HG03039 (cell line): ENCODE data around the gene VTN.
"Not testable (repeated sequence)": the region's sequence is repeated elsewhere in the genome, so short reads cannot be mapped to it uniquely, and the experiment has no call there.

Experiments used
- ATAC-seq: cut with Tn5 transposase; IDR thresholded peaks from one replicate; pipeline ENCODE4 v1.9.1; 2021; ENCODE audit warnings: mild to moderate bottlenecking, moderate library complexity; ENCODE audit not compliant: unreplicated experiment

VTN gene

DNA sequence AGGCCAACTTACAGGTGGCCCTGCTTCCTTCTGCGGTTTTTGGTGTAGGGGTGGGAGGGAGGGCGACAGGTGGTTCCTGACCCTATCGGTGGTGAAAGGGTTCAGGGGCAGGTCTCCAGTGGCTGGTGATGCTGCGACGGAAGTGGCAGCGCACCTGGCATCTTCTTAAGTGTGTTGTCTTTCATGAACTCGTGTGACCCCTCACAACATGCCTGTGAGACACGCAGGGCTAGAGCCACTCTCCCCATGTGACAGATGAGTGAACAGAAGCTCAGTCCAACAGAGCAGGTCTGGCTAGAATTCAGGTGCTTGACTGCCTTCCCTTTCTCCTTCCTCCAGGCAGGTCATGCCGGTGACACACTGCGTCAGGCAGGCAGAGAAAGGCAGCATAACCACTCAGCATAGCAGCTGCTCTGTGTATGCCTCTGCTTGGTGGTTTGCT is 26.6 kb downstream of the VTN start:
- no peak for ATAC-seq

DNA sequence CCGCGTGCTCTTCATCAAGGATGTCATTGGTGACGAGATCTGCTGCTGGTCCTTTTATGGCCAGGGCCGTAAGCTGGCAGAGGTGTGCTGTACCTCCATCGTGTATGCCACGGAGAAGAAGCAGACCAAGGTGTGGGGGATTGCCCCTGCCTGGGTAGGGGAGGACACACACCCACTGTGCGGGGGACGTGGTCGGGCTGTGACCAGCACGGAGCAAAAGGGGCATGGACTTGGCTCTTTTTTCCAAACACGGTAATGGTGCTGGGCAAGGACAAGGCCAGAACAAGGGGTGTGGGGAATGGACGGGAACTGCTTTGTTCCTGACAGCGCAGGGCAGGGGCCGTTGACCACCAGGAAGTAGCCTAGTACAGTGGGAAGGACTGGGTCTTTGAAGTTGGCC is 27.8 kb downstream of the VTN start:
- no peak for ATAC-seq

DNA sequence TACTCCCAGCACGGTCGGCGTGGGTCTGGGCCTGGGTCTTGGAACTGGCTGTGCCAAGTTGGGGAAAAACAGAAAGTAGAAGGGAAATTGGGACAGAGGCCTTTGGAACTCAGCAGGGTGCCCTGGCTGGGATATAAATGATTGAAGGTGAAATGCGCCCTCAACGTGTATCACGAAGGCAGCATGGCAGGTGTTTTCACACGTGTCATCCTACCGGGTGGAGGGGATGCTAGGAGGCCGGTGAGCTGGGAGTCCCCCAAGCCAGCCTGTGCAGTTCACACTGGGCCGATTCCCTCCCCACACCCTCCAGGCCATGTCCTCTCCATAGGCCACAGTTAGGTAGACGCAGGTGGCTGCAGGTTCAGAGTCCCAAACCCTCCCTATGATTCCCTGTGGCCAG is 28.6 kb downstream of the VTN start:
- ATAC-seq: no peak

DNA sequence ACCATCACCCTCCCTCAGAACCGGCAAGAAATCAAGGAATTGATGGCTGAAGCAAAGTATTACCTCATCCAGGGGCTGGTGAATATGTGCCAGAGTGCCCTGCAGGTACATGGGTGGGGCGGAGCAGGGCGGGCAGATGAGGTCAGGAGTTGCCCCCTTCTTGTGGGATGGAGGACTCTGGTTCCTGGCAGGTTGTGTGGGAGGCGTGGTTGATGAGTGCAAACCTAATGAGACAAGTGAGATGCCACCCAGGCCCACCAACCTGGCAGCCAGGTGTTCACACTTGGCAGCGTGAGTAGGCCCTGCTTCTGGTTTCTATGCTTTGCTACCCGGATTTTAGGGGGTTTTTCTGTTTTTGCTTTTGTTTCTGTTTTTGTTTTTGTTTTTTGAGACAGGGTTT is 29.7 kb downstream of the VTN start:
- no peak for ATAC-seq

- no peak for ATAC-seq
These were observed 30.7 kb downstream of the VTN start for GRCh38 chr17:28339431-28339830.

DNA sequence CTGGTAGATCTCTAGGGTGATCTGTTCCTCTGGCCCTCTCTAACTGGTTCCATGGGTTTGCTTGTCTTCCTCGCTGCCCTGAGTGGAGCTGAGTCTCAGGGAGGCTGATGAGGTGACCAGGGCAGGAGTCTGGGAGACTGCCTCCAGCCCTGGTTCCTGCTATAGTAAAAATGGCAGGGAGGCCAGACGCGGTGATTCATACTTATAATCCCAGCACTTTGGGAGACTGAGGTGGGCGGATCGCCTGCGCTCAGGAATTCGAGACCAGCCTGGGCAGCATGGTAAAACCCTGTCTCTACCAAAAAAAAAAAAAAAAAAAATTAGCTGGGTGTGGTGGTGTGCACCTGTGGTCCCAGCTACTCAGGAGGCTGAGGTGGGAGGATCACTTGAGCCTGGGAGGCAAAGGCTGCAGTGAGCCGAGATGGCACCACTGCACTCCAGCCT is 31.3 kb downstream of the VTN start:
- not testable (repeated sequence) for ATAC-seq

DNA sequence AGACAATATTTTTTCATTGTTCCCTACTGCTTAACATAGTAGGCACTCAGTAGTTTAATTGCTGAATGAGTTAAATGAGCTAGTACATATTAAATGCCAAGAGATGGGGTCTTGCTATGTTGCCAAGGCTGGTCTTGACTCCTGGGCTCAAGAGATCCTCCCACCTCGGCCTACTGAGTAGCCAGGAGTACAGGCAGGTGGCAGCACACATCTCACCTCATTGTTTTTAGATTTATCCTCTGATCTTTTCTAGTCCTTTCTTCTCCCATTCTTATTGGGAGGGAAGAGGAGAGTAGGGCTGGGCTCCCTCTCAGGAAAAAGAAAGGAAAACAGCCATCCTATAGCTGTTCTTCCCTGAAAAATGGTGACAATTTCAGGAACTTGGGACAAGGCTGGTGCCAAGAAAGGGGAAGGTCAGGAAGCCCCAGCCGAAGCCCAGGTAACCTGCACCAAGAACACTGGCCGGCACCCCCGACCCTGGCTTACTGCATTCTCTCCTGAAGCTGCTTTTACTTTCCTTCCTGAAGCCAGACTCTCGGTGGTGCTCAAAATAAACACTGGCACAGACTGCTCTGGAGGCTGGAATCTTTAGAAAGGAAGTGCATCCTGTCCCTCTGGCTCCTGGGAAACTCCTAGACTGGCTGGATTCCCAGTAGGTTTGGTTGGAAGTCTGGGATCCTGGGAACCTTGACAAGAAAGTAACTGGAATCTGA is 31.9 kb downstream of the VTN start:
- ATAC-seq: no peak

DNA sequence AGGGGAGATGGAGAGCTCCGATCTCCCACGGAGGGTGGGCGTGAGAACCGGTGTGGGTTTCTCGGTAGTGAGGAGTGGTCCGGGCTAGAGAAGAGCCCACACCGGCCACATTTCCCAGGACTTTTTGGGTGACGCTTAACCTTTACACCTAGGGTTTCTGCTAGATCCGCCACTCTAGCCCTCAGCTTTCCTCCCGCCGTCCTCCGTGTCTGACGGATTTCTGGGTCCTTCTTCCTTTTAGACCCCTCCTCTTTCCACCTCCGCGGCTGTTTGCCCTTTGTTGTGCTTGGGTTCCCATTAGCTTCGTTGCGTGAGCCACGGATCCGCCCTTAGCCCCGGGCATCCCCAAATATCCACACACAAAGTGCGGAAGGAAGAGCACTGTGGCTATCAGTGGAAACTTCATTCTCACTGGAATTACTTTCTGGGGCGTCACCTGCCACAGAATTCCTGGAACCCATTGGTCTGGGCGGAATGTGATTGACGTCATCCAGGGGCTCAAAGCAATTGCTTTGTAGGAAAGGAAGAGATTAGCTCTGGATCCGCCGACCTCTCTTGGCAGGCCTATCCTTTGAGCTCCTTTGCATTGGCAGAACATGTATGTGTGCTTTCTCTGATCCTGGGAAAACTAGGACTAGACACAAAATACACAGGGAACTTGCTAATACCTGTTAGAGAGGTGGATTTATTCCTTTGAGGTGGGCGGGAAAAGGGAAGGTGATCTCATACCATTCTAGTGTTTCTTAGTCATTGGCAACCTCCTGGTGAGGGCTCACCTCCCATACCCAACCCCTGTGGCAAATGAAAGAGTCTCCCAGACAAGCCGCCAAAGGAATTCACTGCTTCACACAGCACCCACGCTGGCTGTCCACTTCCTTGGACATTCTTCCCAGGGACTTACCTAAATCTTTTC is 33.9 kb downstream of the VTN start:
- no peak for ATAC-seq

DNA sequence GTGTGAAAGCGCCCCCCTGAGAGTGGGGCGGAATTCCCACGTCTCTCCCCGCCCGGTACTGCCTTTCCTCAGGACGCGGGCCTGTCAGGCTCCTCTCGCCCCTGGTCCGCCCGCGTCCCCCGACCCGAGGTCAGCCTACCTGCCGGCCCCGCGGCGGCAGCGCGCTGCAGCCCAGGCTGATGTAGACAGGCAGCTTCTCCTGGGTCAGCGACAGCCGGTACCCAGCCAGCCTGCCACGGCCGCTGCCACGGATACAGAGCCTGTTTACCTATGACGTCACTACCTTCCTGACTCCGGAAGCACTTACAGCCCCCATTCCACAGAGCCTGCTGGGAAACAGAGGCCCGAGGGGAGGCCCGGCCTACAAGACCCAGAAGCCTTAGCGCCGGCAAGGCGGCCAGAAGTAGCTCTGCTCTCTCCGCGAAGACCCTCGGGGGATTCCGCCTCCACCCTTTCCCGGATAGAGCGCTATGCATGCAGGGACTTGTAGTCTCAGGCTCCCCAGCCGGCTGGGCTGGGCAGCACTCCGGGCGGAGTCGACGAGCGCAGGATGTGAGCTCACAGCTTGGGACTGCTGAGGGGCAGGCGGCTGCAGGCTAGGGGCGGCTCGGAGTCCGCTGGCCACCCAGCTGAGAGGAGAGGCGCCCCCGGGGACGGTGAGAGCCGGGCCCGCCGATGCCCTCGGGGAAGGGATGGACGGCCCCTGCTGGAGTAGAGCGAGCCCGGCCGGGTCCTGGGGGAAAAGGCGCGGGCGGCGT is 34.7 kb downstream of the VTN start, which contains the start of the genes IFT20 and TNFAIP1:
TSS of gene IFT20 (minus strand) at position 272 of the 758 bp plus-strand sequence. CDS start 3,487 bp downstream, outside the sequence.
TSS of gene TNFAIP1 (plus strand) at position 561 of the 758 bp plus-strand sequence. CDS start 3,761 bp downstream, outside the sequence.
- peak; percentile 94 for ATAC-seq

DNA sequence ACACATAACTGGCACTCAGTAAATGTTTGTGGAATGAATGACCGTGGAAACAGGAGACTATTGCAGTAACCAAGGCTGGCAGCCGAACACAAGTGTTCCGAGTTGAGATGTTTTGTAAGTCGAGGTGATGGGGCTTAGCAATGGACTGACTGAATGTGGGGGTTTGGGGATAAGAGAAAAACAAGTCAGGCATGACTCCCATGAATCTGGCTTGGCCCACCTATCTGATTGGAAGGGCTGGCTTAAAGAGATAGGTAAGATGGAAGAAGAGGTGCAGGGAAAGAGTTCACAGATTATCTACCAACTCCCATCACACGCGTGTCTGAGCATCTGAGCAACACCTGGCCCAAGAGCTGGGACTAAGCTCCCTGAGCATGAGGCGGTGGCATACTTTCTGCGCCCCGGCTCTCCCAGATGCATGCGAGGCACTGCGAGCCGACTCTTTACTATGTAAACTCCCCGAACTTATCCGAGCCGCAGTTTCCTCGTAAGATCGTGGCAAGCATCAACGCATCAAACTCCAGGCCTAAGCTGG is 35.4 kb downstream of the VTN start:
- ATAC-seq: no peak

- ATAC-seq: no peak
These were observed 35.9 kb downstream of the VTN start for GRCh38 chr17:28334171-28334570.

DNA sequence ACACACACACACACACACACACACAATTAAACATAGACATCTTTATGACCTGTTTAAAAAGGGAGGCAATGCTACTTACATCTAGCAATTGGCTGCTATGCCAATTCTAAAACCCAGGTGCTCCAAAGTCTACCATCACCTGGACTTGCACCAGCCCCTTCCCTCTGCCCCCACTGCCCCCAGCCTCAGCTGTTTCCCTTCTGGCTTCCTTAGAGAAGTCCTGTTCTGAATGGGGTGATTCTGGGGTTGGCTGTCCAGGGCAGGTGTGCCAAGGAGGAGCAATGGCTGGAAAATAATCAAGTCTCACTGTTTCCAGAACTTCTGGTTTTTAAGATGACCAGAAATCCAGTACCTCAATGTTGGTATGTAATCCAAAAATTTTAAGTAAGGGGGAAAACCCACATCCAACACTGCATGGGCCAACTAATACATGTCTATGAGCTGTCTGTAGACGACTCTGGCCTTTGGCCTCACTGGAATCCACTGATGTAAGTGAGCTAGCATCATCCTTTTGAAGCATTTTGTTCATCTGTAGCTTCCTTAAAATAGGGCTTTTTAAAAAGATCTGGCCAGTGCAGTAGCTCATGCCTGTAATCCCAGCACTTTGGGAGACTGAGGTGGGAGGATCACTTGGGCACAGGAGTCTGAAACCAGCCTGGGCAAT is 36.9 kb downstream of the VTN start:
- no peak for ATAC-seq

GRCh38 chr17:28331891-28332420 is 38.2 kb downstream of the VTN start:
- ATAC-seq: no peak

DNA sequence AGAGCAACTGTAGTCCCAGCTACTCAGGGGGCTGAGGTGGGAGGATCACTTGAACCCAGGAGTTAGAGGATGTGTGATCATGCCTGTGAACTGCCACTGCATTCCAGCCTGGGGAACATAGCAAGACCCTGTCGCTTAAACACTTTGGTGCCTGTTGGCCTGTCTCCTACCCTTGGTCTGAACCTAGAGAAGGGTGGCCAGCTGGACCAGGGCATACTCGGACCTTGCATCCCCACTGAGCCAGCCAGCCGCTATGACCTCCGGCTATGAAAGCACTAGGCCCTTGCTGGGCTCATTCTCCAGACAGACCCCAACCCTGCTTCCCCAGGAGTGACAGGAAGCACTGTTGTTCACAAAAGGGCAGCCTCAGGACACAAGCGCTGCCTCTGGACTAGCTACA is 39.4 kb downstream of the VTN start:
- ATAC-seq: no peak

DNA sequence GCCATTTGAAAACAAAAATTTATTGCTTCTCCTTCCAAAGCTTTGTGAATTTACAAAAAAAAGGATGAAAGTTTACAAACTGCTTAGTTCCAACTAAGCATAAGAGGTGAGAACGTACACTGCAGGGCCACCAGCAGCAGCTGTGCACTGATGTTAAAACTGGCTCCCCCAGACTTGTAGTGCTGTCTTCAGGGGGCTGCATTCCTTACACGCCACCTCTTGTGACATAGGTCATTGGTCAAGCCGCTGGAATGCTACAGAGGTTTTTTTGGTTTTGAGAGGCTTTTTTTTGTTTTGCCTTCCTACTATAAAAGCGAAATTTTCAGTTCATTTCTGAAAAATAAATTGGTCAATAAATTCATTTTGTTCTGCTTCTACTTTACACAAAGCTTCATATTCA is 41.8 kb downstream of the VTN start:
- ATAC-seq: no peak

- ATAC-seq: no peak
These were observed 42.4 kb downstream of the VTN start for GRCh38 chr17:28327709-28328108.

- peak; percentile 56 for ATAC-seq
These were observed 43.0 kb downstream of the VTN start for GRCh38 chr17:28327031-28327607.

GRCh38 chr17:28326114-28326513 is 44.0 kb downstream of the VTN start:
- no peak for ATAC-seq

DNA sequence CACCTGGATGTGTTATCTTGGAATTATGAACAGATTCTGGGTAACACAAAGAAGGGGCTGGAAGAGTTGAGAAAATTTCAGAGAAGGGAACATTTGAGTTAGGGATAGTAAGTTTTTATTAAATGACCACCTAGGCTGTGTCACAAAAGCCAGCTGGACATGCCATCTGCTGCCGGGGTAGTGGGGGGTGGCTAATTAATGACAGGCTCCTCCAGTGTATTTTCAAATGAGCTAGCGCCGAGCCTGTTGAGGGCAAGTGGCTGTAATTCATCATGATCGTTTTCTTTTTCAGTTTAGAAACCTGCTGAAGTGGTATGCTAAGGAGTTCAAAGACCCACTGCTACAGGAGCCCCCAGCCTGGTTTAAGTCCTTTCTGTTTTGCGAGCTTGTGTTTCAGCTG is 44.9 kb downstream of the VTN start:
- no peak for ATAC-seq

- ATAC-seq: no peak
These were observed 45.3 kb downstream of the VTN start for GRCh38 chr17:28324781-28325180.
